Measurements from ENCODE around the gene RYR2. TPM values are rescaled to one million over a fixed set of nuclear protein-coding genes. Genes with fewer than 3 reads are reported as not detected.

RYR2 gene
- total RNA-seq, 1 donor from 2014 or later = 0.90 TPM

GRCh38 chr1:237411621-237412020 is 369.6 kb downstream of the RYR2 start:
- Histone ChIP-seq H3K4me2 (no peak overlapping the region), H3K4me1 (no peaks in the 10 kb centered on the region), H3K27me3 (no peaks in the 10 kb centered on the region), H3K9me3 (ENCODE audit: low read depth) (no peaks in the 10 kb centered on the region), H4K20me1 (ENCODE audit: low read depth) (no peaks in the 10 kb centered on the region), H2AFZ (replicated peaks) (no peak overlapping the region), H3K36me3 (no peaks in the 10 kb centered on the region), H3K79me2 (ENCODE audit: low read depth) (no peaks in the 10 kb centered on the region), H3K9ac (no peak overlapping the region), H3K27ac (no peak overlapping the region), H3K4me3 (no peak overlapping the region), H3F3A (ENCODE audit: low read depth) (no peaks in the 10 kb centered on the region)
- H3K27ac Mint-ChIP-seq = no peak overlapping the region
- no peaks in the 10 kb centered on the region for H3K36me3 Mint-ChIP-seq
- DNase-seq (ENCODE audit: low spot score) = no peak
- H3K4me1 Mint-ChIP-seq = no peaks in the 10 kb centered on the region
- no peaks in the 10 kb centered on the region for H3K9me3 Mint-ChIP-seq
- no peaks in the 10 kb centered on the region for H3K27me3 Mint-ChIP-seq (ENCODE audit: insufficient read depth, low read depth)
- no peak overlapping the region for H3K4me3 Mint-ChIP-seq
- no peak for TF ChIP-seq CTCF (IDR thresholded peaks at IDR 0.05)

GRCh38 chr1:237416924-237417655 is 375.1 kb downstream of the RYR2 start:
- H3K9me3 ChIP-seq (ENCODE audit: low read depth) = no peaks in the 10 kb centered on the region
- H3K4me1 ChIP-seq = no peaks in the 10 kb centered on the region
- Mint-ChIP-seq H3K36me3 (no peaks in the 10 kb centered on the region), H3K4me1 (no peaks in the 10 kb centered on the region), H3K27ac (no peak overlapping the region), H3K9me3 (no peaks in the 10 kb centered on the region), H3K27me3 (ENCODE audit: insufficient read depth, low read depth) (no peaks in the 10 kb centered on the region), H3K4me3 (no peak overlapping the region)
- H3K27me3 ChIP-seq = no peaks in the 10 kb centered on the region
- no peak overlapping the region for H3K9ac ChIP-seq
- H3F3A ChIP-seq (ENCODE audit: low read depth) = no peaks in the 10 kb centered on the region
- H4K20me1 ChIP-seq (ENCODE audit: low read depth) = no peaks in the 10 kb centered on the region
- TF ChIP-seq EZH2 (IDR thresholded peaks at IDR 0.05) (no peak), CTCF (IDR thresholded peaks at IDR 0.05) (no peak), EZH2phosphoT487 (IDR thresholded peaks at IDR 0.05) (no peak)
- peak overlapping the region; percentile 12 for H2AFZ ChIP-seq (replicated peaks)
- no peaks in the 10 kb centered on the region for H3K79me2 ChIP-seq (ENCODE audit: low read depth)
- no peaks in the 10 kb centered on the region for H3K36me3 ChIP-seq
- H3K4me2 ChIP-seq = no peak overlapping the region
- no peak overlapping the region for H3K4me3 ChIP-seq
- DNase-seq (ENCODE audit: low spot score) = no peak
- H3K27ac ChIP-seq = no peak overlapping the region

- TF ChIP-seq EZH2 (IDR thresholded peaks at IDR 0.05) (no peak), CTCF (IDR thresholded peaks at IDR 0.05) (no peak)
- H2AFZ ChIP-seq (replicated peaks) = no peak overlapping the region
- H4K20me1 ChIP-seq (ENCODE audit: low read depth) = no peaks in the 10 kb centered on the region
- no peaks in the 10 kb centered on the region for H3K36me3 ChIP-seq
- H3K4me3 ChIP-seq = no peak overlapping the region
- H3K4me1 Mint-ChIP-seq = no peaks in the 10 kb centered on the region
- no peak overlapping the region for H3K9ac ChIP-seq
- no peaks in the 10 kb centered on the region for H3K27me3 ChIP-seq
- H3K4me2 ChIP-seq = no peak overlapping the region
- no peaks in the 10 kb centered on the region for H3K27me3 Mint-ChIP-seq (ENCODE audit: insufficient read depth, low read depth)
- no peaks in the 10 kb centered on the region for H3K9me3 ChIP-seq (ENCODE audit: low read depth)
- no peak overlapping the region for H3K4me3 Mint-ChIP-seq
- H3F3A ChIP-seq (ENCODE audit: low read depth) = no peaks in the 10 kb centered on the region
- H3K79me2 ChIP-seq (ENCODE audit: low read depth) = no peaks in the 10 kb centered on the region
- H3K36me3 Mint-ChIP-seq = no peaks in the 10 kb centered on the region
- no peak overlapping the region for H3K27ac ChIP-seq
- no peak for DNase-seq (ENCODE audit: low spot score)
- no peak overlapping the region for H3K27ac Mint-ChIP-seq
- H3K9me3 Mint-ChIP-seq = no peaks in the 10 kb centered on the region
- H3K4me1 ChIP-seq = no peaks in the 10 kb centered on the region
Measured at GRCh38 chr1:237428809-237429208, 386.8 kb downstream of the RYR2 start.
